GM21423 (cell line): ENCODE results near the gene GLRA1.
"Not testable (repeated sequence)": the region's sequence is repeated elsewhere in the genome, so short reads cannot be mapped to it uniquely, and the experiment has no call there.

Source experiments
- ATAC-seq: cut with Tn5 transposase; IDR thresholded peaks from one replicate; pipeline ENCODE4 v1.9.1; 2021; ENCODE audit warnings: mild to moderate bottlenecking, moderate library complexity; ENCODE audit not compliant: unreplicated experiment

Gene GLRA1

DNA sequence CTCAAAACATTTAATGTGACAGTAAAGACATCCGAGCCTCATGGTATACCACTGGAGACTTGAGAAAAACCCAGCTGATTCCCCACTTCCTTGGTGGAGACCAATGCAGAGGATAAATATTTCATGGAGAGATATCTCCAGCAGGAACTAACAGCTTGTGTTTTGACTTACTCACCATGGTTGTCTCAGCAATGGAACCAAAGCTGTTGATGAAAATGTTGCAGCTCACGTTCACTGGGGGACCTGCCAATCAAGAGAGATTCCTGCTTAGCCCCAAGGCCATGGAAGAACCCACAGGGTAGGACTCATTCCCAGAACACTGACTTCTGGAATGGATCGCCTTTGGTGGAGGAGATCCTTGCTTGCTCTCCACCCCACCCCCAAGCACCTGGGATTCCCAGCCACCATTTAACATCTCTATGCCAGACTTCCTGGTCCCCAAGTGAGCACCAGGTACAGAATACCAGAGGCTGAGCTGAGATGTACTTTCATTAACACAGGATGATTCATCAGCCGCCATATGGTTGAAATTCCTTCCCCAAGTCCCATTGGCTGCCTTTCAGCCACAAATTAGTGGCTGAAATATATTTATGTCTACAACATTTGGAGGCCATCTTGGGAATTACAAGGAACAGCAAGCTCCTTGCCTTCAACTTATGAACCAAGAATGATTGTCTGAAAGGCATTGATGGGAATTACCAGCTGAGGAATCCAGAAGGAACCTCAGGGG is 37.9 kb downstream of the GLRA1 start:
- no peak for ATAC-seq

GRCh38 chr5:151885138-151885908 is 39.3 kb downstream of the GLRA1 start:
- ATAC-seq, result no peak

DNA sequence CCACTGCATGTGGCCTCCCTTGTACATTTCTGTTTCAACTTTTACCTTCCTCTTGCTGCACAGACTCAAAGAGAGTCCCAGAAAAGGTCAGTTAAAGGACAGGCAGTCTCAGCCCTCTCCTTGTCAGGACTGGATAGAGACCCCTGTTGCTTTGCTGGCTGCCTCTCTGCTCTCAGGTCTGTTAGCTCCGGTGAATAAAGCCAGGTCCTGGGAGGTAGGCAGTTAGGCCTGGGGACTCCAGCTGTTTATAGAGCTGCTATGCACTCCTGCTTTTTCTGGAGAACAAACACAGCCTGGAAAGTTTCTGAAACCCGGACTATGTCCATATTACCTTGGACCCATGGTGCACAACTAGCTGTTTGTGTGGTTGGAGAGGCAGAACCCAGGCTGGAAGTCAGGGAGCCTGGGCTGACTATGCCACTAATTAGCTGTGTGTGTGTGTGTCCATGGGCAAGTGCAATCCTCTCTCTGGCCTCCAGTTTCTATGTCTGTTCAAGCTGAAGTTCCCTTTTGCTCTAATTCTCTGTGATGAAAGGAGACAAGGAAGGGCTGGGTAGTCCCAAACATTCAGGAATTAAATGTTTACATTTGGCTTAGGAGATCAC is 42.9 kb downstream of the GLRA1 start:
- ATAC-seq, result no peak

- ATAC-seq, result no peak
Measured at GRCh38 chr5:151880324-151880723, 44.3 kb downstream of the GLRA1 start.

DNA sequence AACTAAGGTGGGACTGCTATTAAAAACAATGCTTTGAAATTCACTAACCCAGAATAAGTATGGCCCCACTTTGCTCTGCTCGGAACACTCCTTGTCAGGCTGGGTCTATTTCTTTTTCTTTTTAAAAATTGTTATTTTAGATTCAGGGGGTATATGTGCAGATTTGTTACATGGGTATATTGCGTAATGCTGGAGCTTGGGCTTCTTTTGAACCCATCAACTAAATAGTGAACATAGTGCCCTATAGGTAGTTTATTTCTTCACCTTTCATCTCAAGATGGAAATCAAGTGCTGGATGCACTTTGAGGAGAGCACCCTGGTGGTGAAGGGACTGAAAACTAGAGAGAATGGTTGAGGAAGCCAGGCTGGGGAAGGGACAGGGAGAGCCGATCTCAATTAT is 51.0 kb downstream of the GLRA1 start:
- ATAC-seq, result no peak

- no peak for ATAC-seq
Measured at GRCh38 chr5:151872701-151873100, 52.0 kb downstream of the GLRA1 start.

DNA sequence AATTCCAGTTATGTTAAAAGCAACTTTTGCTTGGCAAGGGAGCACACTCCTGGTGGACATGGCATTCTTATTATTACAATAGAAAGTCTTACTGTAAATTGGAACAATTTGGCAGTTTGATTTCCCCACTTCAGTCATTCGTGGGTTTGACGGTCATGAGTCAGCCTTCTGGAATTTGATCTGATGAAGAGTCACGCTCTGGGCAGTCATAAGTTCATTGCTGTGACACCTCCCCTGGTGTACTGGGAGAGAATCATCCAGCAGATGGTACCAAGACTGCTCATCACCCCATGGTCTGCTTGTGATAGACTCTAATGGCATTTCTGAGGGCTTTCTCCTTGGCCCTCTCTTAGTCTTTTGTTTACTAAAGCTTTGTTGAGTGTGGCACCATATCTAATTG is 53.8 kb downstream of the GLRA1 start:
- ATAC-seq, result no peak

DNA sequence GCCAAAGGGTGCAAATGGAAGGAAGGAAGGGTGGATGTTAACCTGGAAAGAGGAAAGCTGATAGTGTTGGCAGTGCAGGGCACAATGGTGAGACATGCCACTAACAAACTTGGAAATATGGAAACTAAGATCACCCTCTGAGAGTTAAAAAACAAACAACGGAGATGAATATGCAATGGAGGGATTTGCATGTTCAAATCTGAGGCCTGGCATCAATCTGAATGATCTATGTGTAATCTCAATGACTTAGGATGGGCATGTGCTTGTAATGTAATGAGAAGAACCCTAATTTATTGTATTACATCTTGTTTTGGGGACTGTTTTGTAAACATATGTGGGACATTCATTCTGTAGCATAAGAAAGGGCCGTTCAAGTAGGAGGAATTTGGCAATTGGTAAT is 54.4 kb downstream of the GLRA1 start:
- ATAC-seq, result no peak

- no peak for ATAC-seq
Measured at GRCh38 chr5:151869843-151870242, 54.8 kb downstream of the GLRA1 start.

DNA sequence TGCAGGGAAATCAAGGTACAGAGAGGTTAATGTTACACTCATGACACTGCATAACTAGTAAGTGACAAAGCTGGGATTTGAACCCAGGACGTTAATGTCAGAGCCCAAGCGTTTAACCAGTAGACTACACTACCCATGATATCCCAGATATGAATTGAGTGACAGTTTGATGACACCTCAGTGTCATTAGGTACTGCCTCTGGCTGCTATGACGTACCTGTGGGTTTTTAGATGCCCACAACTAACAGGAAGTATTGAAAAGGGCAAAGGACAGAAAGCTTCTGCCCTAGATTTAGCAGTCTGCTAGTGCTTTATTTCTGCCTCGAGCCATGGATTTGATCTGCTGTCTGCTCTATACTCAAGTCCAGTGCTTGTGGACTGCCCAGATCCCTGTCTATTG is 56.2 kb downstream of the GLRA1 start:
- no peak for ATAC-seq

DNA sequence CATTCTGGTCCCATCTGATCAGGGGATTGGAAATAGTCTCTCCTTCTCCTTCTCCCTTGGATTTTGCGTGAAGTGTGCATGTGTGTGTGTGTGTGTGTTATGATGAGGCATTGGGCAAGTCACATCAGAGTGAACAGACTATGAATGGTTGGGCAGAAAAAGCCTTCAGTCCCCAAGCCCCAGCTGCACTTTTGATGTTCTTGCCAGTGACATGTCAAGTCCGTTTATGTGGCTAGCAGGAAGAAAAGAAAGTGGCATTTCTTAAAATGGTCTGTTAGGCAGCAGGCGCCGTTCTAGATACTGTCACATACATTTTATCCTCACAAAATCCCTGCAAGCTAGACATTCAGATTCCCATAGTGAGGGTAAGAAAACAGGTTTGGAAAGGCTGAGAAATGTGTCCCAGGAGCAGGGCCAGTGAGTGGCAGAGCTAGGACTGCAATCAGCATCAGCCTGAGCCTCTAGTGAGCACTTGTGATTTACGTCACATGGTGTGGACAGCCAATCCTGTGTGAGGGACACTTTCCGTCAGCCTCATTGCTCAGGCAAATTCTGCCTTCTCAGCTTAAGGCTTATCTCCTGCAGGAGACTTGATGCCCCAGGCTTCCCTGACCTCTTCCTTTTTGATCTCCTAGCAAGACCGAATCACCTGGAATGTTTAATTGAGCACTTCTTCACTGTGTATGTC is 60.4 kb downstream of the GLRA1 start:
- ATAC-seq, result no peak

- no peak for ATAC-seq
Measured at GRCh38 chr5:151863566-151863965, 61.1 kb downstream of the GLRA1 start.

DNA sequence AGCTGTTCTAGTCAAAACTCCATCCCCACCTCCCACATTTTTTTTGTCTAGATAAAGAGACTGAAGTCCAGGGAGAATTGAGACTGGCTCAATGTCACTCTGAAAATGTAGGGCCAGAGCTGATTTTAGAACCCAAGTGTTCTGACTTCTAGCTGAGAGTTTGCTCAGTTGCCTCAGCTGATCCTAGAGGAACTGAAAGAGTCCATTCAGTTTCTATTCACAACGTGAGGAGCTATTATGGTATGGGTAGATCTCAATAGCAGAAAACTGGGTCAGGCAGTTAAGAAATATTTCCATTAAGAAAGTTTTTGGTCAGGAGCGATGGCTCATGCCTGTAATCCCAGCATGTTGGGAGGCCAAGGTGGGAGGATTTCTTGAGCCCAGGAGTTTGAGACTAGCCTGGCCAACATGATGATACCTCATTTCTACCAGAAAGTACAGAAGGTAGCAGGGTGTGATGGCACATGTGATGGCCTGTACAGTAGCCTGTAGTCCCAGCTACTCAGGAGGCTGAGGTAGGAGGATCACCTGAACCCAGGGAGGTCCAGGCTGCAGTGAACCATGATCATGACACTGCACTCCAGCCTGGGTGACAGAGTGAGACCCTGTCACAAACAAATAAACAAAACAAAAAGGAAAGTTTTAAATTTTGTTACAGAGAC is 61.7 kb downstream of the GLRA1 start:
- ATAC-seq, result no peak

- not testable (repeated sequence) for ATAC-seq
Measured at GRCh38 chr5:151860867-151861266, 63.8 kb downstream of the GLRA1 start.

DNA sequence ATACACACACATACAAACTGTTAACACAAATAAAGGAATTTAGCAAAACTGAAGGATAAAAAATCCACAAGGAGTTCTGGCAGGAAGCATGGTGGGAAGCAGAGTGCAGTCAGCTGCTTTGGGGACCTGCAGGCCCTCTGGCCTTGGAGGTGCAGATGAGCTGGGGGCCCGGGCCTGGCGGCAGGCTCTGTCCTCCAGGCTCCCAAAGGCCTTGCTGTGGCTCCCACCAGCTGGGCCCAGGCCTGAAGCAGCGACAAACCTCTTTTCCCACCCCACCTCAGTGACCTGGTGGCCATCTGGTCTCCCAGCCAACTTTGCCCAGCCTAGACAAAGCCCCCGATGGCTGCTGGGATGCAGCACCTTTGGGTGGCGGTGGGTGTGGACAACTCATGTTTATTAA is 67.8 kb downstream of the GLRA1 start:
- ATAC-seq, result no peak

DNA sequence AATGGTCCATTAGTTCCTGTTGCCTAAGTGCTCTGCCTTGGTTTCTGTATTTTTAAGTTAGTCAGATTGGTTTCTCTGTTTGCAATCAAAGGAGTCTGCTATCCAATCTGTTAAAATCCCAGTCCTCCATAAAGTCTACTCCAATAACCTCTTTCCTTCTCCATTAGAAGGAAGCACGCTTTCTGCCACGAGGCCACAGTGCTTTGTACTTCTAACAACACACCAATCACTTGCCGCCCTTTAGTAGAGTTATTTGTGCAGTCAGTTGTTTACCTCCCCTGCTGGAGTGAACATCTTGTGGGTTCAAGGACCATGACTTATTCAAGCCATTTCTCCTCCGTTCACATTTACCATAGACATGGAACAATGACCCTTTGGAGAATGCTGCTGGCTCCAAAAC is 69.0 kb downstream of the GLRA1 start:
- no peak for ATAC-seq

GRCh38 chr5:151847871-151848270 is 76.8 kb downstream of the GLRA1 start:
- no peak for ATAC-seq

DNA sequence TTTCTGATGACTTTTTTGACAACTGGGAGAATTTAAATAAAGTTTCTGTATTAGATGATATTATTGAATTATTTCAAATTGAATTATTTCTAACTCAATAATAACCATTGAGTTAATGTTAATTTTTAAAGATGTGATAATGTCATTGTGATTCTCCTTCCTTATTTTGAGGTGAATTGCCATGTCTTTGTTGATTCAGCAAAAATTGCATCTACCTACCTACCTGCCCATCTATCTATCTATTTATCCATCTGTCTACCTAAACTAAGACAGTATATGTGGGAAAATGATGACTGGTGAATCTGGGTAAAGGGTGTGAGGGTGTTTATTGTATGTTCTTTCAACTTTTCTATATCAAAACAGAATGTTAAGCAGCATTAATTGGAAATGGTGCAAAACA is 77.9 kb downstream of the GLRA1 start:
- ATAC-seq, result no peak

GRCh38 chr5:151832843-151833242 is 91.8 kb downstream of the GLRA1 start:
- not testable (repeated sequence) for ATAC-seq

DNA sequence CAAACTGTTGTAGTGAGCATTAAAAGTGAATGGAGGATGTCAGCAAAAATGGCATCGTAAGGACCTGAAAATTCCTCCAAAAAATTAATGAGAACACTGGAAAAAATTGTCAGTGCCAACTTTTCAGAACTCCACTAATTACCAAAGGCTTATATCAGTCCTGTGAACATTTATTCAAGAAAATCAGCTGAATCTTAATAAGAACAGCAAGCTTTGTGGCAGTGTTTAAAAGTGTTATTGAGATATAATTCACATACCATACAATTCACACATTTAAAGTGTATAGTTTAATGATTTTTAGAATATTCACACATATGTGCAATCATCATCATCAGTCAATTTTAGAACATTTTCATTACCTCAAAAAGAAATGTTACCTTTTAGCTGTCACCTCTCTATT is 95.3 kb downstream of the GLRA1 start:
- ATAC-seq, result no peak

GRCh38 chr5:151825445-151825844 is 99.2 kb downstream of the GLRA1 start:
- ATAC-seq, result peak; percentile 73
